Liver (tissue), 9 donors: ENCODE measurements around the gene MOB1A. TPM values are rescaled to one million over a fixed set of nuclear protein-coding genes. Genes with fewer than 3 reads are reported as not detected.
"Not testable (repeated sequence)": the region's sequence is repeated elsewhere in the genome, so short reads cannot be mapped to it uniquely, and the experiment has no call there.

Source experiments
- DNase-seq: peaks from one replicate; pipeline ENCODE4 v3.0.0-alpha.2; 2017; ENCODE audit warnings: low spot score
- H3K27ac ChIP-seq, 2 donors: one replicate each; pipeline ENCODE4 v1.7.0; 2013; ENCODE audit warnings: inconsistent platforms in 2 of 2, low read length in 2 of 2, control low read depth in 1 of 2, low read depth in 1 of 2, mild to moderate bottlenecking in 1 of 2
- H3K27me3 ChIP-seq, 4 donors: one replicate each; pipeline versions ENCODE4 v1.6.1 to v1.7.0; 2013; ENCODE audit warnings: low read length in 3 of 4, inconsistent platforms in 1 of 4, mild to moderate bottlenecking in 1 of 4, moderate library complexity in 1 of 4; ENCODE audit not compliant: control insufficient read depth in 4 of 4, insufficient read depth in 4 of 4
- H3K36me3 ChIP-seq, 4 donors: one replicate each; pipeline versions ENCODE4 v1.6.1 to v1.7.0; 2013; ENCODE audit warnings: low read length in 3 of 4, mild to moderate bottlenecking in 3 of 4, low read depth in 1 of 4, moderate library complexity in 1 of 4; ENCODE audit not compliant: control insufficient read depth in 4 of 4, insufficient read depth in 3 of 4
- H3K4me1 ChIP-seq, 4 donors: one replicate each; pipeline versions ENCODE4 v1.6.1 to v1.7.0; 2013; ENCODE audit warnings: low read length in 3 of 4, mild to moderate bottlenecking in 3 of 4, moderate library complexity in 1 of 4; ENCODE audit not compliant: control insufficient read depth in 4 of 4, insufficient read depth in 4 of 4
- H3K4me3 ChIP-seq, 3 donors: one replicate each; pipeline versions ENCODE4 v1.6.1 to v1.7.0; 2013; ENCODE audit warnings: low read length in 3 of 3, control low read depth in 1 of 3, low read depth in 1 of 3, mild to moderate bottlenecking in 1 of 3
- H3K9ac ChIP-seq, 2 donors: one replicate each; pipeline ENCODE4 v1.7.0; 2013; ENCODE audit warnings: low read length in 2 of 2, mild to moderate bottlenecking in 2 of 2, moderate library complexity in 2 of 2, control low read depth in 1 of 2, low read depth in 1 of 2
- H3K9me3 ChIP-seq, 4 donors: one replicate each; pipeline versions ENCODE4 v1.6.1 to v1.7.0; 2013; ENCODE audit warnings: low read length in 3 of 4; ENCODE audit not compliant: control insufficient read depth in 4 of 4
- GABPA ChIP-seq, 2 donors: IDR thresholded peaks in 1 of 2; conservative IDR thresholded peaks in 1 of 2; 2 replicates each; pipeline ENCODE4 v1.6.1; 2016; ENCODE audit warnings: antibody characterized with exemption in 2 of 2, mild to moderate bottlenecking in 1 of 2, moderate library complexity in 1 of 2
- HNF4A ChIP-seq, 2 donors: conservative IDR thresholded peaks; 2 replicates each; pipeline ENCODE4 v1.6.1; 2016; ENCODE audit warnings: antibody characterized with exemption in 2 of 2, mild to moderate bottlenecking in 2 of 2
- HNF4G ChIP-seq: IDR thresholded peaks from 2 replicates; pipeline ENCODE4 v1.6.1; 2016; ENCODE audit warnings: antibody characterized with exemption
- TAF1 ChIP-seq: conservative IDR thresholded peaks from 2 replicates; pipeline ENCODE4 v1.6.1; 2016; ENCODE audit warnings: antibody characterized with exemption, mild to moderate bottlenecking
- WGBS: extraction: QIAGEN DNeasy Blood & Tissue Kit; methylation state at CpG from one replicate; pipeline ENCODE4 v1.1.7; 2013; 5-methylcytosine and 5-hydroxymethylcytosine counted together
- polyA plus RNA-seq, 2 donors: library from polyadenylated mRNA; stranded (reverse) in 1 of 2; unstranded in 1 of 2; fragments of 200-250 nt in 1 of 2; fragments of >200 nt in 1 of 2; fragmentation: Nextera tagmentation in 1 of 2; extraction: Ambion mirVana in 1 of 2; gene quantifications; one replicate each; pipeline versions ENCODE4 v1.2.1 to v1.2.3, GENCODE V29; 2013 to 2015
- total RNA-seq, 2 donors: library from RNA; depleted of rRNA; stranded (reverse); fragments of >200 nt; gene quantifications; one replicate each; pipeline ENCODE4 v1.2.3, GENCODE V29; 2014
- TF ChIP-seq, protein P1 (sequence below): fragments of 150-350 bp; IDR thresholded peaks from 2 replicates; pipeline ENCODE4 v1.5.1; 2017; ENCODE audit warnings: improper control_type of control experiment, low read depth, low read length; ENCODE audit not compliant: missing input control
- donor health status: healthy.
- donor health status: healthy.
- donor health status: healthy.
- donor health status: healthy.
- donor health status: healthy.

Gene MOB1A
- total and polyA plus RNA-seq, 4 donors, result 15.5 to 44.7 (median 23.0) TPM

DNA sequence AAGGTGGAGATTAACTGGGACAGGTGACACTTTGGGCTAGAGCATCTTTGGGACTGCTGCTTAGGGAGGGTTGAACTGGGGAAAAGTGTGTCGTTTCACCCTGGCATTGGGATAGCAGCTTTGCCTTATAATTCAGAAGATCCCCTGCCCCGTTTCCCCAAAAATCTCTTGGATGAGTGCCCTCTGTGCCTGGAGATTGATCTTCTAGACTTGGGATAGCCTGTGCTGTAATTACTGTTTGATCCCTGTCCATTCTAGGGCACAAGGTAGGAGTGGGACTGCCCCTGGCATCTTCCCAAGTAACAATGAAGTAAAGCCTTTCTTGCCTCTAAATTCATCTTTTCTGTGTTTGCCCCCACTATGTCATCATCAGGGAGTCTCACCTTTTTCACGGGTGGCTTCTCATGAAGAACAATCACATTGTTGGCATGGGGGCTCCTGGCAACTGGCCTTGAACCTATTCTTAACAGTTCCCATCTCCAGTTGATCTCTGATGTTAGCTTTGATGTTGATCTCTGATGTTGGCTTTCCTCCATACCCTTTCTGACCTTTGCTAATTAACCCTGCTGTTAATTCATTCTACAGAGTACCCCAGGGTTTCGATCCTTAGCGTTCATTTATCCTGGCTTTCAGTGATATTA lies 41.3 kb upstream of the MOB1A start:
- Histone ChIP-seq H3K27ac (no peak overlapping the region), H3K9ac (no peak overlapping the region), H3K4me3 (no peak overlapping the region), H3K9me3 (no peaks in the 10 kb centered on the region), H3K27me3 (no peaks in the 10 kb centered on the region), H3K36me3 (peaks cover 0 to 2% (median 0%) of the 10 kb centered on the region in 4 donors), H3K4me1 (no peaks in the 10 kb centered on the region)
- 93% methylated on average over 5 of the region's 5 CpGs for WGBS
- DNase-seq, result no peak
- no peak for TF ChIP-seq HNF4G
- no peak for TF ChIP-seq GABPA (IDR thresholded peaks at IDR 0.05 in 1 of 2, conservative IDR thresholded peaks at IDR 0.05 in 1 of 2)
- no peak for TF ChIP-seq TAF1

DNA sequence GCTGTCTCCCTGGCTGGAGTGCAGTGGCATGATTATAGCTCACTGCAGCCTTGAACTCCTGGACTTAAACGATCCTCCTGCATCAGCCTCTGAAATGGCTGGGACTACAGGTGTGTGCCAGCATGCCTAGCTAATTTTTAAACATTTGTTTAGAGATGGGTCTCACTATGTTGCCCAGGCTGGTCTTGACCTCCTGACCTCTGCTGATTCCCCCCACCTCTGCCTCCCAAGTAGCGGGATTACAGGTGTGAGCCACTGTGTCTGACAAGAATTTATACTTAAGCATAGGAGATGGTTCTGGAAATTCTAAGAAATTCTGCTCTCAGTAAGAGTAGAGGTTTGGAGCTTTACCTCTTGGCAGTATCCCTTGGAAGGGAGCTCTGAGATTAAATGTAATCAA lies 38.0 kb upstream of the MOB1A start:
- Histone ChIP-seq H3K4me1 (no peaks in the 10 kb centered on the region), H3K36me3 (peaks cover 0 to 3% (median 0%) of the 10 kb centered on the region in 4 donors), H3K9ac (no peak overlapping the region), H3K27ac (no peak overlapping the region), H3K4me3 (no peak overlapping the region), H3K27me3 (no peaks in the 10 kb centered on the region), H3K9me3 (no peaks in the 10 kb centered on the region)
- no peak for TF ChIP-seq HNF4A (conservative IDR thresholded peaks at IDR 0.05)
- TF ChIP-seq, protein P1, sequence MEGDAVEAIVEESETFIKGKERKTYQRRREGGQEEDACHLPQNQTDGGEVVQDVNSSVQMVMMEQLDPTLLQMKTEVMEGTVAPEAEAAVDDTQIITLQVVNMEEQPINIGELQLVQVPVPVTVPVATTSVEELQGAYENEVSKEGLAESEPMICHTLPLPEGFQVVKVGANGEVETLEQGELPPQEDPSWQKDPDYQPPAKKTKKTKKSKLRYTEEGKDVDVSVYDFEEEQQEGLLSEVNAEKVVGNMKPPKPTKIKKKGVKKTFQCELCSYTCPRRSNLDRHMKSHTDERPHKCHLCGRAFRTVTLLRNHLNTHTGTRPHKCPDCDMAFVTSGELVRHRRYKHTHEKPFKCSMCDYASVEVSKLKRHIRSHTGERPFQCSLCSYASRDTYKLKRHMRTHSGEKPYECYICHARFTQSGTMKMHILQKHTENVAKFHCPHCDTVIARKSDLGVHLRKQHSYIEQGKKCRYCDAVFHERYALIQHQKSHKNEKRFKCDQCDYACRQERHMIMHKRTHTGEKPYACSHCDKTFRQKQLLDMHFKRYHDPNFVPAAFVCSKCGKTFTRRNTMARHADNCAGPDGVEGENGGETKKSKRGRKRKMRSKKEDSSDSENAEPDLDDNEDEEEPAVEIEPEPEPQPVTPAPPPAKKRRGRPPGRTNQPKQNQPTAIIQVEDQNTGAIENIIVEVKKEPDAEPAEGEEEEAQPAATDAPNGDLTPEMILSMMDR, result no peak
- DNase-seq, result no peak
- WGBS, result 75% methylated on average over 2 of the region's 2 CpGs

DNA sequence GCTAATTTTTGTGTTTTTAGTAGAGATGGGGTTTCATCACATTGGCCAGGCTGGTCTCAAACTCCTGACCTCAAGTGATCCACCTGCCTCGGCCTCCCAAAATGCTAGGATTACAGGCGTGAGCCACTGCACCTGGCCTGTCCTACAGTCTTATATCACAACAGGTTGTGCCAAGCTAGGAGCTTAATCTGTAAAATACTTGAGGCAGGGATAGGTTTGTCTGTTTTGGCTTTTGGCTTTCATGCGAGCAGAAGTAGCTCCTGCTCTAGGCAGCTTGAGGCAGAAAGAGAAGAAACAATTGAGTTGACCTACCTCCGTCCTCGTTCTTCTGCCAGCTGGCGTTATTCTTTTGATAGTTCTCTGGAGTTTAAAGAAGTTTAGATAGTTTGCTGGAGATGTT lies 37.1 kb upstream of the MOB1A start:
- not testable (repeated sequence) for H3K4me1 ChIP-seq, H3K4me3 ChIP-seq, H3K27me3 ChIP-seq, H3K9ac ChIP-seq, H3K27ac ChIP-seq, H3K36me3 ChIP-seq, DNase-seq, H3K9me3 ChIP-seq
- 92% methylated on average over 6 of the region's 6 CpGs for WGBS

DNA sequence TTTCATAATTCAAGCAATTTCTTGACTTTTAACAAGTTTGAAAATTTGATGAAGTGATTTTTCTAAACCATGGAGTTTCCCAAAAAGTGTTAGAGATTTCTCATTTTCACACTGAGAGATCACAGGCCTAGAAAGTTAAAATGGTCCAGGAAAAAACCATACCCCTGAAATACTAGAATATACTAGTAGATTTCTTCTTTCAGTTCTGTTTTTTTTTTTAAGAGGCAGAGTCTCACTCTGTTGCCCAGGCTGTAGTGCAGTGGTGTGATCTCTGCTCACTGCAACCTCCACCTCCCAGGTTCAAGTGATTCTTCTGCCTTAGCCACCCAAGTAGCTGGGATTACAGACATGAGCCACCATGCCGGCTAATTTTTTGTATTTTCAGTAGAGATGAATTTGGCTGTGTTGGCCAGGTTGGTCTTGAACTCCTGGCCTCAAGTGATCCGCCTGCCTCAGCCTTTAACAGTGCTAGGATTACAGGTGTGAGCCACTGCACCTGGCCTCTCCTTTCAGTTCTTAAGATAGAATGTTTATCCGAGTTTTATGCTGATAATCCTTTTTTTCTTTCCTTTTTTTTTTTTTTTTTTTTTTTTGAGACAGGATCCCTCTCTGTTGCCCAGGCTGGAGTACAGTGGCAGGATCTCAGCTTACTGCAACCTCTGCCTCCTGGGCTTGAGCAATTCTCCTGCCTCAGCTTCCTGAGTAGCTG lies 34.2 kb upstream of the MOB1A start:
- H3K27me3 ChIP-seq, result no peaks in the 10 kb centered on the region
- no peak for DNase-seq
- H3K9me3 ChIP-seq, result no peaks in the 10 kb centered on the region
- H3K27ac ChIP-seq, result no peak overlapping the region
- peaks cover 0 to 2% (median 0%) of the 10 kb centered on the region in 4 donors for H3K36me3 ChIP-seq
- no peak overlapping the region for H3K9ac ChIP-seq
- no peaks in the 10 kb centered on the region for H3K4me1 ChIP-seq
- WGBS, result 88% methylated on average over 3 of the region's 3 CpGs
- H3K4me3 ChIP-seq, result no peak overlapping the region
- TF ChIP-seq, protein P1, result no peak
